ENCODE data around the gene PDLIM7. TPM values are rescaled to one million over a fixed set of nuclear protein-coding genes. Genes with fewer than 3 reads are reported as not detected.
"Not testable (repeated sequence)": the region's sequence is repeated elsewhere in the genome, so short reads cannot be mapped to it uniquely, and the experiment has no call there.

Gene PDLIM7
- polyA plus RNA-seq, 5 donors = 55.0 to 128 (median 85.9) TPM

GRCh38 chr5:177494346-177495195, 2.8 kb downstream of the PDLIM7 start:
- DNase-seq = peak; percentile 68 to 69

GRCh38 chr5:177493795-177494345, 3.5 kb downstream of the PDLIM7 start:
- no peak for DNase-seq

DNA sequence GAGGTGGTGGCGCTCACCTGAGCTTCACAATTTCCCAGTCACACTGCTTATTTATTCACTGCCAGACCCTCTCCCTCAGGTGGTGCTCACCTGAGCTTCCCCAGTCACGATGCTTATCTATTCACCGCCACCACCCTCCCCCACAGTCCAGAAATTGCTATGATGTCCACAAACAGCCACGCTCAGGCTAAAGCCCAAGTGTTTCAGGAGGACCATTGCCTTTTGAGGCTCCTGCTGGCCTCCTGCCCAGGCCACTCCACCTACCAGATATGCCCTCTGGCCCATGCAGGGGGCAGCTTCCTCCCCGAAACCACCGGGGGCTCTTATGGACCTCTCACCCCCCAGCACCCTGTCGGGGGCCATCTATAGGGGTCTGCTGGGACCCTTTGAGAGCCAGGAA, 4.6 kb downstream of the PDLIM7 start:
- DNase-seq = no peak

- no peak for DNase-seq
Observed at GRCh38 chr5:177491983-177492746, 5.2 kb downstream of the PDLIM7 start.

DNA sequence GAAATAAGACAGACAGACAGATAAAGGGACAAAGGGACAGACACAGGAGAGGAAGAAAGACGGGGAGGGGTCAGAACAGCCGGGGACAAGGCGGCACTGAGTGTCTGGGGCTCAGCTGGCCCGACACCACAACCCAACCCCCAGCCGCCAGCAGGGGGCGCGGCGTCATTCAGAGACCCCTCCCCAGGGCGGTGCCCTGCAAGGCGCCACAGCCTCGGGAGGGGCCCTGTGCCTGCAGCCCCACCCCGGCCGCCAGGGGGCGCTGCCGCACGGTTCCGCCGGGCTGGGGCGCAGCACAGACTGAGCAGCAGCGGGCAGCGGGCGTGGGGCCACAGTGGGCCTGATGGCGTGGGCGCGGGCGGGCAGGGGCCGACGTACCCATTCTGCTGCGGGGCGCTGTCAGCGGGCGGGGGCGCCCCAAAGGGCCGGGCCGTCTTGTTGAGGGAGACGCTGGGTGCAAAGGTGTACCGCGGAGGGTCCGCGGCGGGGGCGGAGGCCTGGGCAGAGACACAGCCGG, 5.9 kb downstream of the PDLIM7 start:
- no peak for DNase-seq

- DNase-seq = no peak
Observed at GRCh38 chr5:177490992-177491391, 6.4 kb downstream of the PDLIM7 start.

- DNase-seq = no peak
Observed at GRCh38 chr5:177490311-177490991, 7.0 kb downstream of the PDLIM7 start.

DNA sequence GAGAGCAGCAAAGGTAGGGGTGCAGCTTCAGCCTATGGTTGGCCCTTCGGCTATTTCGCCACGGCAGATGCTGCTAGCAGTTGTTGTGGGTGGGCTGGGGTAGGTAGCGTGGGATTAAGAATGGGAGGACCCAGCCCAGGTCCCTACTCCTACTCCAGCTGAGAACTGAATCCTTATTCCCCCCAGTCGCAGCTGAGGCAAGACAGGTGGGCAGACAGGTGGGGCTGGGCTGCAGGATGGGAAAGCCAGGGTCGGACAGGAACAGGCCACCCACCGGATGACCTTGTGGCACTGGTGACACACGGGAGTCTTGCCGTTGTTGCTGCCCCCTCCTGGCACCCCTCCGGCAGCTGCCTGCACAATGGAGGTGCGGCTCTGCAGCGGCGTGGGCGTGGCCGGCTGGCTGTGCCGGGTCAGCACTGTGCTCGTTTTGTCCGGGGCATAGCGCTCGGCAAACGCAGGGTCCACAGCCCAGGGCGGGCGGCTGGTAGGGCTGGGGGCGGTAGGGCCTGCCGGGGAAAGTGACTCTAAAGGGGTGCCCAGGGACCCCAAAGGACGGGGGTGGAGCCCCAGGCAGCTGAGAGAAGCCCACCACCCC, 8.2 kb downstream of the PDLIM7 start:
- no peak for DNase-seq

DNA sequence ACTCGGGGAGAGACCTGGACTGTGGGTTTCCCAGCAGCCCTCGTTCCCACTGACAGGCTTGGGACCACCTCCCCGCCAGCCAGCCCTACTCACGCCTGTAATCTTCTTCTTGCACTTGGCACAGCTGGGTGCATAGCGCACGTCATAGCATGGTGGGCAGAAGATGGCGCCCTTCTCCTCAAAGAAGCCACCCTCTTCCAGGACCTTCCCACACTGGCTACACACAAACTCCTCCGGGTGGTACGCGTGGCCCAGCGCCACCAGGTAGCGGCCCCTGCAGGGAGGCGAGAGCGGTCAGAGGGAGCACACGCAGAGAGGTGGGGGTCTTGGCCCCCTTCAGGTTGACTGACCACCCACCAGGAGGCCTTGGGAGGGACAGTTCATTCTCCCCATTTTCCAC, 9.4 kb downstream of the PDLIM7 start:
- no peak for DNase-seq

DNA sequence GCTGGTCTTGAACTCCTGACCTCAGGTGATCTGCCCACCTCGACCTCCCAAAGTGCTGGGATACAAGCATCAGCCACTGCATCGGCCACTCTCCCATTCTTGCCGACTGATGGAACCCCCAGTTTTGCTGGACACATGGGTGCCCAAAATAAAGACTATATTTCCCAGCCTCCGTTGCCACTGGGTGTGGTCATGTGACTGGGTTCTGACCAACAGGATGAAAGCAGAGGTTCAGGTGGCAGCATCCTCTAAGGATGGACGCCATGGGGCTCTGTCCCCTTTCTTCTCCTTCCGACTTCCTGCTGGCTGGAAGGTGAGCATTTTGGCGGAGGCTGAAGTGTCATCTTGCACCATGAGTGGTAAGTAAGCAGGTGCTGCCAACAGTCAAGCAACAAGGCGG, 10.3 kb downstream of the PDLIM7 start:
- DNase-seq = no peak

DNA sequence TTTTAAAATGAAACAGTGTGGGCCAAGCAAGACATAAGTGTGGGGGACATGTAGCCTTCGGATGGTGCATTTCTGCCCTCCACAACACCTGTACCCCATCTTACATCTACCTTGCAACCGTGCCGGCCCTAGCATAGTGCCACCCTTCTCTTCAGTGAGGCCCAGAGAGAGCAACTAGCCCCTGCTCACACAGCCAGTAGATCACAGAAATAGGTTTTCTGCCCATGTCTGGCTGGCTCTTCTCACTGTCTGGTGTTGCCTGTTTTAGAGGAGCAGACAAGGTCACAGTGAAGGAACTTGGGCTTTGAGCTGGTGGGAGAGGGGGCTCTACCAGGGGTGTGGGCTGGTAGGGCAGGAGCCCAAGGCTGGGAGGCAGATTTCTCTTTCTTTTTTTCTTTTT, 11.1 kb downstream of the PDLIM7 start:
- no peak for DNase-seq

- not testable (repeated sequence) for DNase-seq
Observed at GRCh38 chr5:177485753-177486152, 11.7 kb downstream of the PDLIM7 start.

DNA sequence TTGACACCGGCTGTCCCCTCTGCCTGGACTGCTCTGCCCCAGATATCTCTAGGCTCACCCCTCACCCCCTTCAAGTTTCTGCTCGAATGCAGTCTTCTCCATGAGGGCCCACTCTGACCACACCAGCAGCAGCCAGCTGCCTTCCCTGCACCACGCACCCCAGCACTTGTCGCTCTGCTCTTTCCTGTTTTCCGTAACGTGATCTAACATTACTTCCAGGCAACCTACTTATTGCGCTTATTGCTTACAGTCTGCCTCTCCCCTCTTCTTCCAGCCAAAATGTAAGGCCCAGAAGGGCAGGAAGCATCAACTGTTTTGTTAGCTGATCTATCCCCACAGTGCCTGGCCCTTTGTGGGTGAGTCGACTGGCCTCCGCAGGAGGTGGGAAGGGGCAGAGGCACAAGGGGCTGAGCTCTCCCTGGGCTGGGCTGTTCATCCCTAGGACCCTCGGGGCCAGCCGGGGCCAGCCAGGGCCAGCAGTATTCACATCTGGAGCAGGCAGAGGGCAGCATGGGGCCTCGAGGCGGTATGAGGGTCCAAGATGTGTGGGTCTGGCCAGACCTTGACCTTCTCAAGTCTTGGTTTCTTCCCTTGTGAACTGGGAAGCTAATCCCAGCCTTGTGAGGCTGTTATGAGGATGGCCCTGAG, 12.4 kb downstream of the PDLIM7 start:
- no peak for DNase-seq

GRCh38 chr5:177483994-177484901, 13.2 kb downstream of the PDLIM7 start:
- DNase-seq = no peak

GRCh38 chr5:177483042-177483441, 14.4 kb downstream of the PDLIM7 start:
- DNase-seq = no peak

DNA sequence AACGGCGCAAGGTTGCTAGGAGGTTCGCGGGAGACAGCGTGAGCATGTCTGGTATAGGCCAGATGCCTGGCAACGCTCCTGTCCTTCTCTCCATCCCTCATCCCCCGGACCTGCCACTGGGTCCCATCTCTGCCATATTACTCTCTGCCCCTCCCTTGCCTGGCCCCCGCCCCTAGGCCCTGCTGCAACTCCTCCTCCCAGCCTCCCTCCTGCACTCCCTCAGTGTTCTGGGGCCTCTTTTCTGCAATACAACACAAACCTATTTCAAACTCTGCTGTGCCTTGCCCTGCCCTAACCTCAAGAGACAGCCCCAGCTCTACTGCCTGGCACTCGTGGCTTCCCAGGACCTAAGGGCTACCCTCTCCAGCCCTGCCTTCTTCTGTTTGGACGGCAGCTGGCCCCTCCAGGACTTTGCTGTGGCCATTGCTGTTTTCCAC, 15.0 kb downstream of the PDLIM7 start:
- DNase-seq = no peak

- DNase-seq = no peak
Observed at GRCh38 chr5:177479774-177480173, 17.6 kb downstream of the PDLIM7 start.

- DNase-seq = peak; percentile 66 to 77
Observed at GRCh38 chr5:177478711-177479646, 18.4 kb downstream of the PDLIM7 start.

All from right lung (tissue), 5 donors.